Measurements from ENCODE around the gene MAPK14. TPM values are rescaled to one million over a fixed set of nuclear protein-coding genes. Genes with fewer than 3 reads are reported as not detected.

MAPK14 gene
- total RNA-seq, 1 donor from 2014 or later: 41.3 TPM

DNA sequence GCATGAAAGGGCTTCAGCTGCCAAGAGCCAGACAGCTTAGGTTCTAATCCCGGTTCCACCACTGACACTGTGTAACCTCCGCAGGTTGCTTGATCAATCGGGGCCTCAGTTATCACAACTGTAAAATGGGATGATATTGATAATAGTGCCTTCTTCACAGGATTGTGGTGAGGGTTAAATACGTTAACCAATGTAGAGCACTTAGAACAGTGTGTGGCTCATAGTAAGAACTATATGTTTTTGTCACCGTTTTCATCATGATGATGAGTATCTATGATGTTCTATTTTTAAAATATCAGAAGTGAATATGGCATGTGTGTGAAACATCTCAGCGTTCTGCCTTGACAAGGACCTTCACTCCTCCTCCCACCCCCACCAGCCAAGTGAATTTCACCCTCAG is 92.4 kb downstream of the MAPK14 start:
- Mint-ChIP-seq H3K4me1 (ENCODE audit: low read depth, unreplicated experiment) (peaks cover 9% of the 10 kb centered on the region), H3K27me3 (ENCODE audit: low read depth, unreplicated experiment) (no peaks in the 10 kb centered on the region), H3K27ac (ENCODE audit: unreplicated experiment) (no peak overlapping the region), H3K4me3 (ENCODE audit: unreplicated experiment) (no peak overlapping the region), H3K9me3 (ENCODE audit: unreplicated experiment) (no peaks in the 10 kb centered on the region), H3K36me3 (ENCODE audit: low read depth, unreplicated experiment) (peaks cover 3% of the 10 kb centered on the region)
- no peaks in the 10 kb centered on the region for H3K9me3 ChIP-seq (ENCODE audit: insufficient read depth, low read depth, low read length)
- no peak overlapping the region for H3K9ac ChIP-seq (ENCODE audit: low read length)
- H3K27me3 ChIP-seq (ENCODE audit: insufficient read depth, low read length): no peaks in the 10 kb centered on the region
- no peak overlapping the region for H3K27ac ChIP-seq (ENCODE audit: low read depth, low read length)
- no peak for FAIRE-seq
- H3K4me3 ChIP-seq (ENCODE audit: insufficient read depth, low read depth, low read length): no peak overlapping the region
- no peaks in the 10 kb centered on the region for H3K36me3 ChIP-seq (ENCODE audit: insufficient read depth, low read length)
- TF ChIP-seq, protein P1, sequence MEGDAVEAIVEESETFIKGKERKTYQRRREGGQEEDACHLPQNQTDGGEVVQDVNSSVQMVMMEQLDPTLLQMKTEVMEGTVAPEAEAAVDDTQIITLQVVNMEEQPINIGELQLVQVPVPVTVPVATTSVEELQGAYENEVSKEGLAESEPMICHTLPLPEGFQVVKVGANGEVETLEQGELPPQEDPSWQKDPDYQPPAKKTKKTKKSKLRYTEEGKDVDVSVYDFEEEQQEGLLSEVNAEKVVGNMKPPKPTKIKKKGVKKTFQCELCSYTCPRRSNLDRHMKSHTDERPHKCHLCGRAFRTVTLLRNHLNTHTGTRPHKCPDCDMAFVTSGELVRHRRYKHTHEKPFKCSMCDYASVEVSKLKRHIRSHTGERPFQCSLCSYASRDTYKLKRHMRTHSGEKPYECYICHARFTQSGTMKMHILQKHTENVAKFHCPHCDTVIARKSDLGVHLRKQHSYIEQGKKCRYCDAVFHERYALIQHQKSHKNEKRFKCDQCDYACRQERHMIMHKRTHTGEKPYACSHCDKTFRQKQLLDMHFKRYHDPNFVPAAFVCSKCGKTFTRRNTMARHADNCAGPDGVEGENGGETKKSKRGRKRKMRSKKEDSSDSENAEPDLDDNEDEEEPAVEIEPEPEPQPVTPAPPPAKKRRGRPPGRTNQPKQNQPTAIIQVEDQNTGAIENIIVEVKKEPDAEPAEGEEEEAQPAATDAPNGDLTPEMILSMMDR (IDR thresholded peaks at IDR 0.05; ENCODE audit: insufficient read depth, low read depth, low read length): no peak
- no peak for TF ChIP-seq EZH2 (IDR thresholded peaks at IDR 0.05; ENCODE audit: insufficient read depth, low read length)
- H3K4me2 ChIP-seq (ENCODE audit: low read length): no peak overlapping the region
- peaks cover 3% of the 10 kb centered on the region for H3K4me1 ChIP-seq (ENCODE audit: insufficient read depth, low read length)
- H3K79me2 ChIP-seq (ENCODE audit: insufficient read depth, low read length): no peaks in the 10 kb centered on the region
- no peak overlapping the region for H2AFZ ChIP-seq (ENCODE audit: low read depth, low read length)
- no peak for DNase-seq (ENCODE audit: low read depth)
- H4K20me1 ChIP-seq (ENCODE audit: insufficient read depth, low read length): no peaks in the 10 kb centered on the region

DNA sequence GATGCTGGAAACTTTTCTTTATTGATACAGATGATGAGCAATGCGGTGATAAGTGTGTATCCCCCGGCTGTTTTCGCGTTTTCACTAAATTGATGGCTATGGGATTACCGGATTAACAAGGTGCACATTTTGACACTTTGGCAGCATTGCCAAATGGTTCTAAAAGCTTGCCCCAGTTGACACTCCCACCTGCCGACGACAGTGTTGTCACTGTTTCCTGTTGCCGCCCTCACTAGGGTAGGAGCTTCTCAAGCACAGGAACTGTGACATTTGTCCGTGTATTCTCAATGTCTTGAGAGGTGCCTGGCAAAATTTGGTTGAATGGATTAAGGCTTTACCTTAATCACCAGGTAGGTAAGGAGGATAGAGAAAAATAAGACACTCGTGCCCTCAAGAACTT is 92.9 kb downstream of the MAPK14 start:
- Histone ChIP-seq H3K9me3 (ENCODE audit: insufficient read depth, low read depth, low read length) (no peaks in the 10 kb centered on the region), H4K20me1 (ENCODE audit: insufficient read depth, low read length) (no peaks in the 10 kb centered on the region), H3K27ac (ENCODE audit: low read depth, low read length) (no peak overlapping the region), H3K4me3 (ENCODE audit: insufficient read depth, low read depth, low read length) (no peak overlapping the region), H3K36me3 (ENCODE audit: insufficient read depth, low read length) (no peaks in the 10 kb centered on the region), H3K27me3 (ENCODE audit: insufficient read depth, low read length) (no peaks in the 10 kb centered on the region), H3K4me1 (ENCODE audit: insufficient read depth, low read length) (peaks cover 3% of the 10 kb centered on the region), H3K79me2 (ENCODE audit: insufficient read depth, low read length) (no peaks in the 10 kb centered on the region), H3K4me2 (ENCODE audit: low read length) (no peak overlapping the region), H2AFZ (ENCODE audit: low read depth, low read length) (no peak overlapping the region), H3K9ac (ENCODE audit: low read length) (no peak overlapping the region)
- no peak for DNase-seq (ENCODE audit: low read depth)
- no peak for FAIRE-seq
- Mint-ChIP-seq H3K4me1 (ENCODE audit: low read depth, unreplicated experiment) (peaks cover 9% of the 10 kb centered on the region), H3K36me3 (ENCODE audit: low read depth, unreplicated experiment) (peaks cover 3% of the 10 kb centered on the region), H3K4me3 (ENCODE audit: unreplicated experiment) (no peak overlapping the region), H3K27ac (ENCODE audit: unreplicated experiment) (peak overlapping the region; percentile 19), H3K9me3 (ENCODE audit: unreplicated experiment) (no peaks in the 10 kb centered on the region), H3K27me3 (ENCODE audit: low read depth, unreplicated experiment) (no peaks in the 10 kb centered on the region)
- TF ChIP-seq, protein P1 (IDR thresholded peaks at IDR 0.05; ENCODE audit: insufficient read depth, low read depth, low read length): no peak
- no peak for TF ChIP-seq EZH2 (IDR thresholded peaks at IDR 0.05; ENCODE audit: insufficient read depth, low read length)

DNA sequence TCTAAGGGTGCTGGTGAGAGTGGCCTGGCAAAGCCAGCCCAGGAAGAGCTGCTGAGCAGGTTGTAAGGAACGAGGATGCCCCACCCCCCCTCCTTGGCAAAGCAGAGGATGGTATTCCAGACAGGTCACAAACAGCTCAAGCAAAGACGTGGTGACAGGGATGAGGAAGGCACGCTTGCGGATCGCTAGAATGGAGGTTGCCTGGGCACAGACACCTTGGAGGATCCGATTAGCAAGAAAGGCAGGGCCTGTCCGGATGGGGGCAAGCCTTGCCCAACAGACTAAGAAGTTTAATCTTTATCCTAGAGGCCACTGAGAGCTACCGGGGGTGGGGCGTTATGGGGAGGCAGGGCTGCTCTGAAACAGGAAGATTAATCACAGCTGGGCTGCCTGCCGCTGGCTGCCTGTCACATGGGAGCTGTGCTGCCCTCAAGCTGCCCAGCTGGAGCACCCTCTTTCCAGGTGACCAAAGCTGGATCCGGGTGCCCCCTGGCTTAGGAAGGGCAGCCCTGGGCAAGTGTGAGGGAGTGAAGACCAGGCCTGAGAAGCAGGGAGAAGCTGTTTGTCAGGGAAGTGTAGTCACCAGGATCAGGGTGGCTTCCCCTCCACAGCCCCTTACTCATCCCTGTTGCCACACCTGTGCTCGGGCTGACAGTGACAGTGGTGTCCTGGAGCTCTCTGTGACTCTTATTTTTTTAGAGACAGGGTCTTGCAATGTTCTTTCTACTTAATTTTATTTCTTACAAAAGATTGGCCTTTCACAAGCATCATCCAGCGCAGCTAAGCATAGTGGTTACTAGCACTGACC is 93.6 kb downstream of the MAPK14 start:
- no peaks in the 10 kb centered on the region for H4K20me1 ChIP-seq (ENCODE audit: insufficient read depth, low read length)
- H3K27me3 ChIP-seq (ENCODE audit: insufficient read depth, low read length): no peaks in the 10 kb centered on the region
- no peak overlapping the region for H3K27ac ChIP-seq (ENCODE audit: low read depth, low read length)
- Mint-ChIP-seq H3K4me3 (ENCODE audit: unreplicated experiment) (no peak overlapping the region), H3K27me3 (ENCODE audit: low read depth, unreplicated experiment) (no peaks in the 10 kb centered on the region), H3K9me3 (ENCODE audit: unreplicated experiment) (no peaks in the 10 kb centered on the region), H3K36me3 (ENCODE audit: low read depth, unreplicated experiment) (peaks cover 3% of the 10 kb centered on the region), H3K4me1 (ENCODE audit: low read depth, unreplicated experiment) (peaks cover 9% of the 10 kb centered on the region), H3K27ac (ENCODE audit: unreplicated experiment) (peak overlapping the region; percentile 19)
- peaks cover 3% of the 10 kb centered on the region for H3K4me1 ChIP-seq (ENCODE audit: insufficient read depth, low read length)
- DNase-seq (ENCODE audit: low read depth) (no peak), FAIRE-seq (no peak)
- no peak overlapping the region for H3K4me3 ChIP-seq (ENCODE audit: insufficient read depth, low read depth, low read length)
- TF ChIP-seq, protein P1 (IDR thresholded peaks at IDR 0.05; ENCODE audit: insufficient read depth, low read depth, low read length): no peak
- TF ChIP-seq EZH2 (IDR thresholded peaks at IDR 0.05; ENCODE audit: insufficient read depth, low read length): no peak
- no peaks in the 10 kb centered on the region for H3K79me2 ChIP-seq (ENCODE audit: insufficient read depth, low read length)
- peak overlapping the region; percentile 17 for H3K4me2 ChIP-seq (ENCODE audit: low read length)
- H2AFZ ChIP-seq (ENCODE audit: low read depth, low read length): no peak overlapping the region
- H3K9me3 ChIP-seq (ENCODE audit: insufficient read depth, low read depth, low read length): no peaks in the 10 kb centered on the region
- no peak overlapping the region for H3K9ac ChIP-seq (ENCODE audit: low read length)
- H3K36me3 ChIP-seq (ENCODE audit: insufficient read depth, low read length): no peaks in the 10 kb centered on the region
